HG03354 (cell line): ENCODE data around the gene MAPK4.
"Not testable (repeated sequence)": the region's sequence is repeated elsewhere in the genome, so short reads cannot be mapped to it uniquely, and the experiment has no call there.

Experiments
- ATAC-seq: cut with Tn5 transposase; IDR thresholded peaks from one replicate; pipeline ENCODE4 v1.9.1; 2021; ENCODE audit warnings: mild to moderate bottlenecking; ENCODE audit not compliant: unreplicated experiment, poor library complexity, severe bottlenecking

Gene MAPK4

DNA sequence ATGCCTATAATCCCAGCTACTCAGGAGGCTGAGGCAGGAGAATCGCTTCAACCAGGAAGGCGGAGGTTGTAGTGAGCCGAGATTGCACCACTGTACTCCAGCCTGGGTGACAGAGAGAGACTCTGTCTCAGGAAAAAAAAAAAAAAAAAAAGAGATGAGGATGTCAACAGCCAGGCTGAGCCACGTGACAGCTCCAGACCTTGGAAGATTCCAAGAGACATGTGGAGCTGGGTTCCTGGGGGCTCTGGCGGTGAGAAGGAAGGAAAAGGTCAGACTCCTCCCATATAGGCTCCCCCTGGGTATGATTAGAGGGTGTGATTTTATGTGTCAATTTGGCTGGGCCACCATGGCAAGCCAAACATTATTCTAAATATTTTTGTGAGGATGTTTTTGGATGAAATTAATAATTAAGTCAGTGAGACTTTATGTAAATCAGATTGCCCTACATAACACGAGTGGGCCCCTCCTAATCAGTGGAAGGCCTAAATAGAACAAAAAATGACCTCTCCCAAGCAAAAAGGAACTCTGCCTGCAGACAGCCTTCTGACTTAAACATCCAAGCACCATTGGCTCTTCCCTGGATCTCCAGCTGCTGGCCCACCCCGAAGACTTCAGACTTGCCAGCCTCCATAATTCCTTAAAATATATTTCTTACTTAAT, 178.3 kb downstream of the MAPK4 start:
- ATAC-seq = no peak

DNA sequence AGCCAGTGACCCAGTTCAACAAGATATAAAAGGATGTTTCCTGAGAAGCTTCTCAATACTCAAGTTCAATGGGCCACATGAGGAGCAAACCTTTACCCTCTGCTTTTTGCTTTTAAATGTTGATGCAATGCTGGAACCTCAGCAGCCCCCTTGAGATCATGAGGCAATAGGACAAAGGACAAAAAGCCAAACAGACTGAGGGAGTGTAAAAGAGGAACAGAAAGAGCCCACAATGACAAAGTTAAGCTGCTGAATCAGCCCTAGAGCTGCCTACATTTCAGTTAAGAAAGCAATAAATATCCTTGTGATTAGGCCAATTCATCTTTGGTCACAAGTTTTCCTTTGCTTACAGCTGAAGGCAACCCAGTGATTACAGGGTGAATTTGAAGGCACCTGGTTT, 183.1 kb downstream of the MAPK4 start:
- ATAC-seq = no peak

DNA sequence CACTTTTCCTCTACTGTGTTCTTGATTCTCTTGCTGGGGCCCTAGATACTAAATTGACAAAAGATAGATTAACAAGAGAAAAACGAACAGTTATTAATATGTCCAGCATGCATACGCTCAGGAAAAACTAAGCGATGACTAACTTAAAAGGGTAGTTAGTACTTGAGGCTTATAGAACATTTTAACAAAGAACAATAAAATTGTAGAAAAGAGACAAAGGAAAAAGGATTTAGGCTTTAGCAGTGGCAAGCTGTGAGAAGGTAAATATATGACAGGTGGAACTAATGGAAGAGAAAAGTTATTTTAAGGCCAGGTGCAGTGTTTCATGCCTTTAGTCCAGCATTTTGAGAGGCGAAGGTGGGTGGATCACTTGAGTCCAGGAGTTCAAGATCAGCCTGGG, 184.4 kb downstream of the MAPK4 start:
- no peak for ATAC-seq

DNA sequence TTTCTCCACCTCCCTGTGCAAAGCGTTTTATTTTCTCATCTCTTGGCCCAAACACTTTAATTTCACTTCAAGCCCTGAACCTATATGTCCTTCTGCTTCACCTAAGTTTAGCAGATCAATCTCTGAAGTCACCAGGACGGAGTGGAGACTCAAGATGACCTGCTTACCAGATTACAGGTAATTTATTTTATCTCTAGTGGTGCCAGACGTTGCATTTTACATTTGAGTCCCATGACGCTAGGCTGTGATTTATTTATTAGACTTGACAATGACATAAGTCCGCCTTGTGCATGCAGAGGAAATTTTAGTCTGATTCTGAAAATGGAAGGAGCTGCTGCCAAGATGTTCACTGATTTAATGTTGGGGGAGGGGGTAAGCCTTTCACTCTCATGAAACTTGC, 186.1 kb downstream of the MAPK4 start:
- no peak for ATAC-seq

DNA sequence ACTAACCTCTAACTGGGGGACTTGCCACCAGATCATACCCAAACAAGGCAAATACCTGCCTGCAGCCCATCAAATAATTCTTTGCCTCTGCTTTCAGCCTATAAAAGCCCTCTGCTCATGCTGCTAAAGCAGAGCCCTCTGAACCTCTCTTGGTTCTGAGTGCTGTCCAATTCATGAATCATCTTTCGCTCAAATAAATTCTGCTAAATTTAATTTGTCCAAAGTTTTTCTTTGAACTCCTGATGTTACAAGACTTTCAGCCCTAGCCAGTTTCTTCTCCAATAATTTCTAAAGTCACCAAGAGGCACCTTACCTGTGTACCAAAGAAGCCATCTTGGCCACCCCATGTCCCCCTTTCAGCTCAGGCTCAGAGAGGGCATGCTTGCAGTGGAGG, 188.0 kb downstream of the MAPK4 start:
- no peak for ATAC-seq

DNA sequence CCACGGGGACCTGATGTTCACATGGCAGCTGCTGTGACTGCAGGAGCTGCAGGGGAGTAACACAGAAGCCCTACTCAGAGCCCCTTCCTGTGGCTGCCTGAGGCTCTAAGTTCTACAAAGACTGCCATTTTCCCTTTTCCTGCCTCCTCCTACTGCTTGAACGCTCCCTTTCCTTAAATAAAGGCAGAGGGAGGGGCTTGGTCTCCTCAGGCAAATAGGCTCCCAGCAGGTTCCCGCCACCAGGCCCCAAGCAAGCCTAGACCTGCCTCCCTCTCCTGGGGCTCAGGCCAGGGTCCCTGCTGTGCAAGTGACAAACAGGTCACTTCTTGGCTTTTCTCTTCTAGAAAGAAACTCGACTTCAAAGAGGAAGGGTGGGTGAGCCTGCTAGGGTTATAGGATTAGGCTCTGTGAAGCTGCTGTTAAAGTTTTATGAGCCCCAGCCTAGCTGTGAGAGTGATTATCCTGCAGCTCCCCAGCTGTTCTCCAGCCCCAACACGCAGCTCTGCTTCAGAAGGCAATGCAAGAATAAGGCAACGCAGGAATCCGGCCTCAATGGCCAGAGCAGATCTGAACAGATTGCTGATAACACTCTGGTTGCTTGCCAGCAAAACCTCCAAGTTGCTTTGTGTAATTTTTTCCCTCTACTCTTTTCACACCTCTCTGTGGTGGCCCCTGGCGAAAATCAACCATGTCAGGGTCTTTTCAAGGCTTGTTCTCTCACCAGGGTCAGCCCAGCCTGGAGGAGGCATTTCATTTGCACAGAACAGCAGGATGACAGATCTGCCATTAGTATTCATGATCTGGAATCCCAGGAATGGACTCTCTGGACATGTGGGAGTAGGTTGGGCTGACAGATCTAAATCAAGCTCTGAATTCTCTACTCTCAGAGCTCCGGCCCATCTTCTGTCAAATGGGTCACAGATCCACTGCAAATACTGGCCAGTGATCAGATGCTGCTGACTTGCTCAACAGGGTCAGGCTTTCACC, 188.6 kb downstream of the MAPK4 start:
- ATAC-seq = no peak

DNA sequence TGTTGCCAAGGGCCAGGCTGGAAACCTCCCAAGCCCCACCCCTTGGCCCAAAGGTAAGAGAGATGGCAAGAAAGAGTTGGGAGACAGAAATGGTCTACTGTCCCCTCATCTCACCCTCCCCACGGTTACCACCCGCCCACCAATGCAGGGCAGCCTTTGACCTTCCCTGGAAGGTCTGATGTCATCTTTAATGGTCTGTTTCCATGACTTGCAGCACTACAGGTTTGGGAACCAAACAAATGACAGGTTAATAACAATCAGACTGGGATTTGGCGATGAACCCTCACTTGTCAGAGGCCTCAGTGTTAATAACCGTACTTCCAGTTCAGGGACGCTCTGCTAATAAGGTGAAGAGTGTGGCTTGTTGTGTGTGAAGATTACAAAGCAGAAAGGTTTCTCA, 189.5 kb downstream of the MAPK4 start:
- no peak for ATAC-seq

DNA sequence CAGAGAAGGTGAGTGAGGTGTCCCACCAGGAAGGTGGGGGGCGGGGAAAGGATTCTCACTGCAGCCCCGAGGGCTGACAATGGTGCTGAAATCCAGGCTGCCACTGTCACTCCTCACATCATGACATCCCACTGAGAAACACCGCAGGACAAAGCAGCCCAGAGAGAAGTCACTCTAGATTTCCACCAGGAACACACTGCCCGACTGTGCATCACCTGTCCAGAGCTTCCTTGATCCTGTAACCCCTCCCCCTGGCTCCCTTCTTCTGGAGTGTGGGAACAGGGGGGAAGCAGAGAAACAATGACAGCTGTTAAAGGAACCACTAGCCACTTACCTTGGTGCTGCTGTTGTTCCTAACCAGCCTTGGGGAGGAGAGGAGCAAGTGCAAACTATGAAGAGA, 190.1 kb downstream of the MAPK4 start:
- no peak for ATAC-seq

DNA sequence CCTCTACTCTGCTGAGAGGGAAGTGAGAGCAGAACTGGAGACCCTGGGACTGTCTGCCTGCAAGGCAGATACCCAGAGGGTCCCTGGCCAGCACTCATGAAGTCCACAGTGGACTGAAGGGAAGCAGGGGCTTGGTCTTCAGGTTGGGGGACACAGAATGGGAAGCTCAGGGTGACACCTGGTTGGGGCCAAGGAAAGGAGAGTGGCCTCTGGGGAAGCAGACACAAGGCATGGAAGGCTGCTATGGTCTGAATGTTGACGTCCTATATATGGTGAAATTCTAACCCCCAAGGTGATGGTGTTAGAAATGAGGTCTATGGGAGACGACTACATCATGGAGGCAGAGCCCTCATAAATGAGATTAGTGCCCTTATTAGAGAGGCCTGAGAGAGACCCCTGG, 190.7 kb downstream of the MAPK4 start:
- ATAC-seq = no peak

DNA sequence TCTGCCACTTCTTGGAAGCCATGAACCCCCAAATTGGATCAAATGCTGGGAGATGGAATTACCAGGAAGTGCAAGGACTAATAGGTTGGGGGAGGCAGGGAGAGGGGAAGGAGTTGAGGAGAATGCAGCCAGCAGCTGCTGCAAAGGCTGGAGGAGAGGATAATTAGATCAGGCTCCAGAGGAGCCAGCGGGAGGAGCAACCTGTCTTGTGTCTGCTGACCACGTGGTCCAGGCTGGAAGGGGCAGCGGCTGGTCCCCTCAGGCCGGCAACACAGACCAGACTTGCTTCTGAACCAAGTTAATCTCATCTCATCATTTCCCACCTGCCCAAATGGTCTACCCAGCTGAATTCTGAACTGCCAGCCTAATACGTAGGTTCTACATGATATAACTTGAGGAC, 191.6 kb downstream of the MAPK4 start:
- no peak for ATAC-seq

DNA sequence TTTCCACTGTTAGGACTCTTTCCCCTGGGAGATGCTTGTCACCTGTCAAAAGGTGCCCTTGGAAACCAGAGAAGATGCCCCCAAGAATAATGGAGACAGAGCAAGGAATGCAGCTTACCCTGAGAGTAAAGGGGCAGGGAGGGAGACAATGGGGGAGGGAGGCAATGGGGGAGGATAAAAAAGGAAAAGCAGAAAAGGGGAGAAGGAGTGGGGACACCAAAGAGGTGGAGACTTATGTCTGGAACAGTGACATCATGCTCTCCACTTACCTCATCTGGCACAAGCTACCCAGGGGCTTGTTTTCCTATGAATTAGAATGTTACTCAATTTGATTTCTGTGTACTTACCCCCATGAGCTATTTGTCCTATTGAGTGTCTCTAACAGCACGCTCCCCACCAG, 192.1 kb downstream of the MAPK4 start:
- no peak for ATAC-seq

DNA sequence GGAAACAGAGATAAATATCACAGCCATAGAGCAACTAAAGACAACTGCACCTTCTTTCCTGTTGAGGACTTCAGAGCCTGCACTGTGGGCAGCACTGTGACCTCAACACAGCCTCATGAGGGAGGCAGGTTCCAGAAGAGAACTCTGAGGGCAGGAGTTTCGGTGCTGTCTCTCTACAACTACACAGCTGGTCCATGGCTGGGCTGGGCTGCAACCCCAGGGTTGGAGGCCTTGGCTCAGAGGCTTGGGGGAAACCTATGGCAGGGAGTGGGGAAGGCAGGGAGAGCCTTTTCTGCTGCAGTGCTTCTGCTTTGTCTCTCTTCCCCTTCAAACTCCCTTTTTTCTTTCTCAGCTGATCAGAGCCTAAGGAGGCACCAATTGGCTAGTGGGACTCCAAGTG, 193.4 kb downstream of the MAPK4 start:
- no peak for ATAC-seq

DNA sequence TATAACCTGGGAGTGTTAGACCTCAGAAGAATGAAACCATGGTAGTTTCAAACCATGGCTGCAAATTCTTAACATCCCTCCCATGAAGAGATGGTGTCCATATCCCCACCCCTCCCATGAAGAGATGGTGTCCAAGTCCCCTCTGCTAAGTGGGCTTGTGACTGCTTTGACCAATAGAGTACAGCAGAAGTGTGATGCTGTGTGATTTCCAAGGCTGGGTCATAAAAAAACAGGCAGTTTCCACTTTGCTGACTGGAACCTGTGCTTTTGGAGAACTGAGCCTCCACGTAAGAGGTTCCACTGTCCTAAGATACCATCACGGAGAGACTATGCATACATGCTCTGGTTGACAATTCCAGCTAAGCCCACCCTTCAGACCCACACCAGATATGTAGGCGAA, 194.4 kb downstream of the MAPK4 start:
- ATAC-seq = no peak

DNA sequence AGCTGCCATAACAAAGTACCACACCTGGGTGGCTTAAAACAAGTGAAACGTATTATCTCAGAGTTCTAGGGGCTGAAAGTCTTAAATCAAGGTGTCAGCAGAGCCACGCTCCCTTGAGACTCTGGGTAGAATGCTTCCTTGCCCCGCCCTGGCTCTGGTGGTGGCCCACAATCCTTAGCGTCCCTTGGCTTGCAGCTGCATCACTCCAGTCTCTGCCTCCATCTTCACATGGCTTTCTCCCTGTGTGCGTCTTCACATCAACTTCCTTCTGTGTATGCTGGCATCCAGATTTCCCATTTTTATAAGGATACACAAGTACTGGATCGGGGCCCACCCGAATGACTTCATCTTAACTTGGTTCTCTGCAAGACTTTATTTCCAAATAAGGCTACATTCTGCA, 197.5 kb downstream of the MAPK4 start:
- ATAC-seq = no peak

DNA sequence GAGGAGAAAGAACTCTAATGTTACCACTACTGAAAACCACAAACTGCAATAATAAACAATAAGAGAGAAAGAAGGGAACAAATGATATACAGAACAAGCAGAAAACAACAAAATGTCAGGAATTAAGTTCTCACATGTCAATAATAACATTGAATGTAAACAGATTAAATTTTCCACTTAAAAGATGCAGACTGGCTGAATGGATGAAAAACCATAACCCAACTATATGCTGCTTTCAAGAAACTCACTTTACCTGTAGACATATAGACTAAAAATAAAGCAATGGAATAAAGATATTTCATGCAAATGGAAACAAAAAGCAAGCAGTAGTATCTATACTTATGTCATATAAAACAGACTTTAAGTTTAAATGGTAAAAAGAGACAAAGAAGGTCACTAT, 209.6 kb downstream of the MAPK4 start:
- ATAC-seq = no peak

DNA sequence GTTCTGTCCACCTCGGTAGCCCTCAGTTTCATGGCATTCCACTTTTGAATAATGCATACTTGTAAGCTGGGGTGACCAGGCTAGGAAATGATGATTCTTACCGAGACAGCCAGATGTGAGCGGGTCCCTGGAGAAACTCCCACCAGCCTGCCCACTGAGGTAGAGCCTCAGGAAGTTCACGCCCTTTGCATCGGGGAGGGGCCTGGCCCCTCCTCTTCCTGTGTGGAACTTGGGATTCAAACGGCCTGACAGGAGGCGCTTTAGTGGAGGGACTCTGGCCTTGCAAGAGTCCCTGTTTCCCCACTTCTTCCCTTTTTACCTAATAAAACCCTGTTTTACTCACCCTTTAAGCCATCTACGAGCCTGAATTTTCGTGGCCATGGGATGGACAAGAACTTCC, 215.3 kb downstream of the MAPK4 start:
- ATAC-seq = no peak

DNA sequence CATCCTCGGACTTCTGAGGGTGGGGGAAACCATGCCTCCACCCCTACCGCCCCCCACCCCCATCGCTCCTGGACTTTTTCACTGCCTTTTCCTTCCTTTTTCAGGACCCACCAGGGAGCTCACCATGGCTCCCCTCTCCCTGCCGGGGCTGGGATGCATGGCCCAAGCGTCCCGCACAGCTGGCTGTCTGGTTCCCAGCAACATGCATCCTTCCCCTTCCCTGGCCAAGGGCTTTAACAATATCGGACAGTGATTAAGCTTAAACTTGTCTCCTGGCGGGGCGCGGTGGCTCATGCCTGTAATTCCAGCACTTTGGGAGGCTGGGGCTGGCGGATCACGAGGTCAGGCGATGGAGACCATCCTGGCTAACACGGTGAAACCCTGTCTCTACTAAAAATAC, 215.8 kb downstream of the MAPK4 start:
- no peak for ATAC-seq

DNA sequence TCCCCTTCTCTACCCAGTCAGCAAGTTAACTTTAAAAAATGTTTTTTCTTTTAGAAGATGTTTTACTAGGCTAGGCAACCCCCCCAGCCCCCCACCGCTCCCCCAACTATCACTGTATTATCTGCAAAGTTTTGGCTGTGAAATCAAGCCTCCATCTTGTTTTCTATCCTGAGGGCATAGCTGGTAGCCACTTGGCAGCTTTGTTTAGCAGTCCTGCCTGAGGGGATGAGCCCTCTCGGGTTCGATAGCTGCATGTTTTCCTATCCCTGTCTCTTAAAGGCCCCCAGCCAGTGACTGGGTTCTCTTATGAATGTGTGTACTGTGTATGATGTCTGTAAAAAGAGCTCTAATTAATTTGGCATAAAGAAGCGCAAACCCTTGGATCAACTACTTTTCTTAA, 216.5 kb downstream of the MAPK4 start:
- ATAC-seq = no peak

DNA sequence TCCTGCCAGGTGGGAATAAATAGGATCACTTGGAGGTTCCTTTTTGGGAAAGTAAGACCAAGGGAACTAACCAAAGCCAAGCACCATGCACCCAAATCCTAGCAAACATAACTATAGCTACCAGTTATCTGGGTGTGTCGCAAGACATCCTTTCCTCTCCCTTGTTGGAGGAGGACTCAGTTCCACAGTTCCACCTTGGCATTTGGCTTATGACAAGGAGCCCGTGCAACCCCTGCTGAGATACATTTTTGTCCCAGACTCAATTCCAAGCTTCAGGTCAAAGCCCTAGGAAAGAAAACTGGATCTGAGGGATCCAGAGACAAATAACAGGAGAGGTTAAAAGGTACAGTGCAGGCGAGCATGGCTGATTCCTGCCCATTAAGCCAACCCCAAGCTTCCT, 219.1 kb downstream of the MAPK4 start:
- ATAC-seq = not testable (repeated sequence)
